Activated CD8-positive, alpha-beta memory T cell treated with anti-CD3 and anti-CD28 coated beads, Interleukin-2, amount 50 U/mL, for 24 hours (primary cell): Measurements from ENCODE around the gene CSRP2.

Experiments used
- DNase-seq: peaks from one replicate; pipeline ENCODE4 v3.0.0-alpha.2; 2020; ENCODE audit errors: extremely low read depth

The CSRP2 gene

GRCh38 chr12:76891609-76892008 is 12.8 kb upstream of the CSRP2 start:
- no peak for DNase-seq

DNA sequence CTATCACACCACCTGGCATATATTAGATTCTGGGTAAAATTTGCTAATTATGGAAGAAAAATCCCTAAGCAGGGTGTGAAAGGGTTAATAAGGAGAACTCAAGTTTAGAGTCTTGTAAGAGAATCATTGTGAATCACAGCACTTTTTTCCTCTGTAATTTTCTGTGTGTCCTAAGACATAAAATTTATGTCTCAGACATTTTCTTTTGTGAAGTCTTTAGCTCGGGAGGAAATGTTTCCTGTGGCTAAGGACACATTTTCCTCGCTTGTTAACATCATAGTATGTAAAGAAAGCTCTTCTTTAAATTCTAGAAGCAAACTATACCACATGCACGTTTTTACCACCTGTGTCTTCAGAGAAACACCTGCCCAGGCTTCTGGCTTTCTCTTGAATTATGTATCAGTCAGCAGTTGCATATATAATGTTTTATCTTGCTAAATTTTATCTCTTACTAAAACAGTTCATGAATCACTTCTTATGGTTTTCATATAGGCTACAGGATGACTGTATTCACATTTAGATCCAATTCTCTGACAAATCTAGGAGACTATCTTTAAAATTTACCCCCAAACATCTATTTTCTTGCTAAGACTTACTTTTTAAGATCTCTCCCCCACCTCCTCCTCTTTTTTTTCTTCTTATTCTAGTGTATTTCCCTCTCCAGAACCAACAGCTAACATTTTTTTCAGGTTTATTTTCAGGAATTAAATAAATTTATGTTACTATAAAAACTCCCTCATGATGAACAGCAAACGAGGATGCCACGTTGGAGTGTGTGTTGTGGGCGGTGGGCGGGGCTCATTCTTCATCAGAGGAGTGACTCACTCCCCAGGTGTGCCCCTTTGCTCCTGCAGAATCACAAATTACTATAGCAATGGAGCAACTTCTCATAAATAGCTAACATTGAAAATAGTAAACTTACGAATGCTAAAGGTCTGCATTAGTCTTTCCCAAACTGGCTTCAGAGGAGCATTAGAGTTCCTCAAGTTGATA is 11.6 kb upstream of the CSRP2 start:
- DNase-seq = no peak

DNA sequence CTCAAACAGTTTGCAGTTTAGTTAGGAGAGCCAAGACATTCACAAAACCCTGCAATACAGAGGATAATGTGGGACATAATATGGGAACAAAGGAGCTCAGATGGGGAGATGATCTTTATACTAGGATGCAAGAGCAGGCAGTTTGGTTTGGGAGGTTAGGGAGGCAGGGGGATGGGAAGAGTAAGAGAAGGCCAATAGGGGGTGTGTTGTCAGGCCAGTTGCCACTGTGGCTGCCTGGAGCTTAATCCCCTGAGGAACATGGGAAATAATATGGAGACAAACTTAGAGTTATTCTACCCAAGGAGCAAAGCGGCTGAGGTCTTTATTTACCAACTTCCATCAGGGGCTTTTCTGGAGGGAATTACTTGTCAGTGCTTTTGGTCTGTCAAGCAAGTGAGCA is 10.0 kb upstream of the CSRP2 start:
- DNase-seq = no peak

DNA sequence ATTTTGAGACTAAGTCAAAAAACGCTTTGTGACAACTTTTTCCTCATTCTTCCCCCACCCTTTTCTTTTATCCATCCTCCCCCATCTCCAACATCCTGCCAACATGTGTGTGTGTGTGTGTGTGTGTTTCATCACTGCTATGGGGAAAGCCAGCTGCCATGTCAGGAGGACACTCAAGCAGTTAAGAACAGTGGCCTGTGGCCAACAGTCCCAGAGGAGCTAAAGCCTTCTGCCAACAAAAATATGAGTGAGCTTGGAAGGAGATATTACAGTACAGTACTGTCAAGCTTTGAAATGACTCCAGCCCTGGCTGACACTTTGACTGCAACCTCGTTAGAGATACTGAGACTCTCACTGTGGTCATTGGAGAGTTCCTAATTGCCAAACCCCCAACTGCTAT is 5.0 kb upstream of the CSRP2 start:
- DNase-seq = no peak

GRCh38 chr12:76883151-76883550 is 4.3 kb upstream of the CSRP2 start:
- no peak for DNase-seq

- DNase-seq = no peak
Observed at GRCh38 chr12:76882367-76882766, 3.5 kb upstream of the CSRP2 start.

GRCh38 chr12:76881142-76881541 is 2.3 kb upstream of the CSRP2 start:
- no peak for DNase-seq

DNA sequence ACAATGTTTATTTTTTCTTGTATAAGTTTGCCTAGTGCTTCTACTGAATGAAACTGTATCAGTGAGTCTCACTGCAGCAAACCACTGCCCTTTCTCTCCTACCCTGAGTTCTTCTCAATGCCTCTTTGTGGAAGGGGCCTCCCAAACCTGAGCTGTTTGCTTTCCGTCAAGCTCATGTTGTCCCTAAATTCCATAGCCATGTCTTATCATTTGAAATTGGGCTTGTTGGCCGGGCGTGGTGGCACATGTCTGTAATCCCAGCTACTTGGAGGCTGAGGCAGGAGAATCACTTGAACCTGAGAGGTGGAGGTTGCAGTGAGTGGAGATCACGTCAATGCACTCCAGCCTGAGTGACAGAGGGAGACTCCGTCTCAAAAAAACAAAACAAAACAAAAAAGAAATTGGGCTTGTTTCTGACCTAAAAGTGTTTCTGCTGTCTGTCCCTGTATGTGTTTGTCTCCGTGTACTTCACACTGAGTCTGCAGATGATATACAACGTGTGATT is 1.8 kb upstream of the CSRP2 start:
- DNase-seq = no peak

DNA sequence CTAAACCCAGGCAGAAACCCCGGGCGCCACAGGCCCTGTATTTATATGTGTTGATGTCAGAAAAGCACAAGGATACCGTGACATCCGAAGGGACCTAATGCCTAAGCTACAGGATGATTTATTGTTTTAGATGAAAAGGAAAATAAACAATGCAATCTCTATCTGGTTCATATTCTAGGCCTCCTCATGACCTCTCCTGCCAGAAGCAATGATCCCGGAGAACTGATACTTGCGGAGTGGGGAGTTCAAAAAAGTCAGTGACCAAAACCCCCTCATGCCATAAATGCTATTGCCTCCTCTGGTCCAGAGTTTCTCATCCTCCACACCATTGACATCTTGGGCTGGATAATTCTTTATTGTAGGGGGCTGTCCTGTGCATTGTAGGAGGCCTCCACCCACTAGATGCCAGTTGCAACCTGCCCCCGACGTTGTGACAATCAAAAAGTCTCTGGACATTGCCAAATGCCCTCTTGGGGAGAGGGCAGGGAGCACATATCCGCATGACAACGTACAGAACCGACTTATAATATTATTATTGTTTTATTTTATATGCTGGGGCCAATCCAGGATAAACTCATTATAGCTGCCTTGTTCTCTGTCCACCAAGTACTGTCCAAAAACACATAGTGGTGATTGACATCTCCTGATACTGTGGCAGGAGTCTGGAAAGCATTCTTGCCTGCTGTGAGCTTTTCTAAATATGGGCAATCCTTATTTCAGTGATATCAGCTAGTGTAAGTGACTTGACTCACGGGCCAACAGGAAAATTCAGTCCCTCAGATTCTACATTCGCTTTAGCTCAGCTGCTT is 1.1 kb upstream of the CSRP2 start:
- no peak for DNase-seq

DNA sequence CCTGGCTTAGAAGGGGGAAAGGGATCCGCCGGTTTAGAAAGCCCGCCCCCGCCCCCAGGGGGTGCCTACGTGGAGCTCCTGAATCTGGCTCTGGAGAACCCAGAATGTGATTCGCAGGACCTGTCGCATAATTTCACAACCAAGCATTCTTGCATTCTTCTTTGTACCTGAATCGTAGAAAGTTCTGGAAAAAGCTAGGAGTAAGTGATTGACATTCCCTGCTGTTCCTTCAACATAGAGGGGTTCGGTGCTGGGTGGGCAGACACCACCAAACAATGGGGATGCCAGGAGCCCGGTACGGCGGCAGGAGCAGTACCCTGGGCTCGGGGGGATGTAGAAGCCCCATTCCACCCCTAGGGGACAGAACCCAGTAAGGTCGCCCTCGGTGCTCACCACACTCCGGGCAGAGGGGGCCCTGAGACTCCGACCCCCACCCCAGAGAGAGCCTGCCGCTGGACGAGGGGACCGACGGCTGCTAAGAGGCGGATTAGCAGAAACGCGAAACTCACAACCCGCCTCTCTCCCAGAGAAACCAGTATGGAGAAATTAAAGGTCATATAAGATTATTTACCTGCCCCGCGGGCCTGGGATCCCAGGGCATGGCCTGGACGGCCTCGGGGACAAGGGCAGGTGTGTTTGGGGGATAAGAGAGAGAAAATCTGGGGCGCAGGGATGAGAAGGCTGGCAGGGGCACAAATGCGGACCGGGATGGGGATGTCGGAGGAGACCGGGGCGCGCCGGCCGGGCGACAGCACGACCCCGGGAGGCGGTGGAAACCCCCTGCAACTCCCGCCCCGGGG is 520 bp downstream of the CSRP2 start:
- DNase-seq = no peak

DNA sequence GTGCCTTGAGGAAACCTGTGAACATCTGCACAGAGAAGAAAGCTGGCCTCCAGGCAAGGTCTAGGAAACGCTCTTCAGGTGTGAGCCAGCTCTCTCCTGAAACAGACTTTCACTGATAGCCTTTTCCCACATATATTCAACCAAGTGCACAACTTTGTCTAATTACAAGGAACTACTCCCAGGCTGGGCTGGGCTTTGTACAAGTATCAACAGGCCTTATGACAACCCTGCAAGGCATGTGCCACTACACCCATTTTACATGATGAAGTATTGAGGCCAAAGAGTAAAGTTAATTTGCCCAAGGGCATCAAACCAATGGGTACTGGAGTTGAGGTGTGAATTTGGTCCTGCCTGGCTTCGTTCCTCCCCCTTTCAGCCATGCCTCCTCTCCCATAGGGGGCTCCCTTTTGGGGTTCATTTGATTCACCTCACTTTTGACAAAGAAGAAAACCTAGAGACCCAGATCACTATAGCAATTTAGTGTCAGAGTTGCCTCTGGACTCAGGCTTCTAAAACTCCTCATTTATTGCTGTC is 2.1 kb downstream of the CSRP2 start:
- no peak for DNase-seq

DNA sequence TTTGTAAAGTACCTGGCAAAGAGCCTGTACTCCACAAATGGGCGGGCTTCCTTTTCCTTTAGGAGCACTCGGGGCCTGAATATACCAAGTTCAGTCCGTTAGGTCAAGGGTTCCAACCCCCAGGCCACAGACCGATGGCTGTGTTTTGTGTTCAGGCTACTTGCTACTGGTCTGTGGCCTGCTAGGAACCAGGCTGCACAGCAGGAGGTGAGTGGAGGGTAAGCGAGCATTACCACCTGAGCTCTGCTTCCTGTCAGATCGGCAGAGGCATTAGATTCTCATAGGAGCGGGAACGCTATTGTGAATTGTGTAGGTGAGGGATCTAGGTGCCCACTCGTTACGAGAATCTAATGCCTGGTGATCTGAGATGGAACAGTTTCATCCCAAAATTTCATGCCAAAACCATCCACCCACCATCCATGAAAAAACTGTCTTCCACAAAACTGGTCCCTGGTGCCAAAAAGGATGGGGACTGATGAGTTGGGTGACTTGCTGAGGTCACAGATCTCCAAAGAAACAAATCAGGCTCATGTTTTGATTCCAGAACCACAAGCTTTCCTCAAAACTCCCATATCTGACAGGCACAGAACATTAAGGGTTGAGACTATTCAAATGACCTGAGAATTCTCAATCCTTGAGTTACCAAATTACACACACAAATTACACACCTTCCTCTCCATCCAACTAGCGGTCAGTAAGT is 4.2 kb downstream of the CSRP2 start:
- DNase-seq = no peak

GRCh38 chr12:76874027-76874426 is 4.8 kb downstream of the CSRP2 start:
- no peak for DNase-seq

DNA sequence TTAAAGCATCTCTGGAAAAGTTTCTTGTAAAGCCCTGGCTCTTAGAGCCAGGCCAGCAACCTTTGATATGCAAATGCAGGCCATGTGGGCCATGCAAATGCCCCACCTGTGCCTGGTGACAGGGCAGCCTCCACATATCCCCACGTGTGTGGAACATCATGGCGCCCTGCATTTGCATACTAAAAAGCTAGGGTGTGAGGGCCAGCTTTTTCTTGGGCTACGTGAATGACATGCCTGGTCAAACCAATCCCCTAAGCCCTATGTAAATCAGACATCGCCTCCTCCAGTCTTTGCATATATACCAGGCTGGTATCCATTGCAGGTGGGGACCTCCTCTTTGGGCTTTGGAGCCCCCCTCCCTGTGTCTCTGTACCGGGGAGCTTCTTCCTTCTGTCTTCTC is 6.4 kb downstream of the CSRP2 start:
- no peak for DNase-seq

- DNase-seq = no peak
Observed at GRCh38 chr12:76871742-76872141, 7.1 kb downstream of the CSRP2 start.

GRCh38 chr12:76871082-76871481 is 7.7 kb downstream of the CSRP2 start:
- DNase-seq = no peak

DNA sequence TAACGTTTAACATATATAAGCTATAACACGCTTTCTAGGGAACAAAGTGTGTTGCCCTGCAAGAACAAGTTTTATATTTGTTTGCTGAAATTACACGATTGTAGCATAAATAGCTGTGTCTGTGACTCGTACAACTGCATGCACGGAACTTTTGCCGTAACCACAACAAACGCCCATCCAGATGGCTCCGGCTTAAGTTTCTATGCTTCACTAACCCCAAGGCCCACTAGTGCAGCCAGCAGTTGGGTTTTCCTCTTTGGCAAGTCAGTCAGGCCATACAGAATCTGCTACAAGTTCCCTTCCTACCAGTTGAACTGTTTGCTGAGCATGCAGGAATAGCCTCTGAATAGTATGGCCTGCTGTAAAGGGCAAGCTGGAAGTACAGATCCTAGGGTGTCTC is 12.1 kb downstream of the CSRP2 start:
- no peak for DNase-seq

DNA sequence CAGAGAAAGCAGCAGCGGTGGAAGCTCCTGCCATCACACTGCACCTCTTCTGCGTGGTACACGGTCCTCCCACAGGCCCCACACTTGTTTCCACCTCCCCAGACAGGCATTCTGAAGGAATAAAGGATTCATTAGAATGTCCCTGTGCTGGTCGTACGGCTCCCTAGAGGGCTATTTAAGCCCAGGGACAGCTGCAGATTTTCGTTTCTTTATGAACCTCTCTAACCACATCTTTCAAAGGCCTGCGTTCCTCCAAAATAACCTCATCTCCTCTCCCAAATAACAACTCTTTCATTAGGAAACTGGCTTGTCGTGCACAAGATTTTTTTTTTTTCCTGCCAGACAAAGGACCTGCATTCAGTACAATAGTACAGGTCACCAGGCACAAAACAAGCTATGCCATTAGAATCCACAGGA is 12.7 kb downstream of the CSRP2 start:
- no peak for DNase-seq

DNA sequence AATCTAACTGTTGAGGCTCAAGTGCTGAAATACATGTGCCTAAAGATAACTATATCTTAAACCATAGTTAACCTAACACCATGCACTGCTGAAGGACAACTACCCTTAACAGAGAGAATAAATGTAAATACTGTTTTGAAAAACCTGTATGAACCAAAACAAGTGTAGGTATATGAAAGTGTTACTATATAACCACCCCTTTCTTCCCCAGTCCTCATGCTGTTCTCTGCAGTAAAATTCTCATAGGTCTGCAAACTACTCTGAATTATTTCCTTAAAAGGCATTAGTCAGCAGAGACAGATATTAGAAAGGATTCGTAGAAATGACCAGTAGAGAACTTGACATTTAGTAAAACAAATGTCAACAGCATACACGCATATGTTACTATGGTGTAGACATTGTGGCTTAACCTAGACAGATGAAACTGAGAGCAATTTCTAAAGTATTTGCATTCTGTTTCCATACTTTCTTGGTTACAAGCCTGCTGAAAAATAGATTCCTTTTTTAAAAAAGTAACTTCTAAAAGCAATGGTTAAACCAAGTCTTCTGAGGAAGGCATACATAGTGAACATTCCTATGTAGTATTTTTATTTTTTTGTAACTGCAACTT is 13.9 kb downstream of the CSRP2 start:
- no peak for DNase-seq

GRCh38 chr12:76863837-76864236 is 15.0 kb downstream of the CSRP2 start:
- no peak for DNase-seq
